ENCODE results near the gene SNX12. TPM values are rescaled to one million over a fixed set of nuclear protein-coding genes. Genes with fewer than 3 reads are reported as not detected.

The SNX12 gene
- 54.7 TPM for total RNA-seq (ENCODE audit: insufficient read depth, low replicate concordance)

- DNase-seq (ENCODE audit: low spot score): peak; percentile 96
These were observed at the start of gene SNX12 for GRCh38 chrX:71068044-71068918. TSS of gene SNX12 (minus strand) at chrX:71068334. CDS start at chrX:71068306, 28 bp downstream.

- no peak for DNase-seq (ENCODE audit: low spot score)
These were observed 49.2 kb upstream of the SNX12 start for GRCh38 chrX:71117358-71117757.

DNA sequence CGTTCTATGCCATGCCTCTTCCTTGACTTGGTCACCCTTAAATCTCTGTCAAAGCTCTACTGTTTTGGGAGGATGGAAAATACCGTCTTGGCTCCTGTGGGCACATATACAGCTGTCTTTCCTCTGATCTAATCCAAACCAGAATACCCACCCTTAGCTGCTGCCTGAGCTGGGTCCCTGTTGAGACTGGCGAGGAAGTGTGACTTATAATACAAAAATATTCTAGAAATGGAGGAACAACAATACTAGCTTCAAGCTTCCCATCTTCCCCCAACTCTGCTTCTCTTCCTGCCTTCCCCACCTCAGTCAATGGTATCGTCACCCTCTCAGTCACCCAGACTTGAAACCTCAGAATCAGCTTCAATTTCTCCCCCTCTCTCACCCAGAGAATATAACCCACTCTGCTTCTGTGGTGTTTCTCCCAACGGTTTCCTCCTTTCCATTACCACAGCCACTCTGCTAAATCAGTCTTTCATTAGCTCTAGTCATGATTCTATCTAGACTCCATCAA is 43.8 kb upstream of the SNX12 start:
- DNase-seq (ENCODE audit: low spot score): no peak

DNA sequence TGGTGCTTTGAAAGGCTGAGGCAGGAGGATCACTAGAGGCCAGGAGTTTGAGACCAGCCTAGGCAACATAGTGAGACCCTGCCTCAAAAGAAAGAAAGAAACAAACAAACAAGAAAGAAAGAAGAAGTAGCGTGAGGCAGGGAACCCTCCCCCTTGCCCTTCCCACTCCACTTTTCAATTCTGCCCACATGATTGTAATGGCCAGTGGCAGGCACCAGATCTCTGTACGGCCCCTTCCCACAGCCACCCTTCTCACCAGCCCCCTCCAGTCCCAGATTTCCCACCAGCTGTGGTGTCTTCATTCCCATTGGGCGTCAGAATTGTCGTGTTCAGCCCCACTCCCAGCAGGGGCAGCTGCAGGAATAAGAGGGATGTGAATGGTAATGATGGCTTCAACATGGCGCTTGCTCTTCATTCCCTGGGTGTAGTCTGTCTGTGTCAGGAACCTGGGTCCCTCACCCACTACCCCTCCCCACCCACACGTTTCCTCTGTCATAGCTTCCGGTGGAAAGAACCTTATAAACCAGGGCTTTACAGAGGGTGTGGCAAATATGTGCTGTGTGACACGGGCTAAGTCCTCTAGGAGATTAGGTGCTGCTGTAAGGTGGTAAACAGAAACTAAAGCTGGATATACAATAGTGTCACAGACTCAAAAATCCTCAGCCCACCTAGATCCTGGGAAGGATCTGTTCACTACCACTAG is 43.2 kb upstream of the SNX12 start, which contains the start of gene IL2RG:
Gene IL2RG (minus strand): TSS at position 437 of the 703 bp plus-strand sequence. CDS start 38 bp downstream, at position 399.
- DNase-seq (ENCODE audit: low spot score): no peak

- DNase-seq (ENCODE audit: low spot score): no peak
These were observed 40.9 kb upstream of the SNX12 start for GRCh38 chrX:71109051-71109450.

DNA sequence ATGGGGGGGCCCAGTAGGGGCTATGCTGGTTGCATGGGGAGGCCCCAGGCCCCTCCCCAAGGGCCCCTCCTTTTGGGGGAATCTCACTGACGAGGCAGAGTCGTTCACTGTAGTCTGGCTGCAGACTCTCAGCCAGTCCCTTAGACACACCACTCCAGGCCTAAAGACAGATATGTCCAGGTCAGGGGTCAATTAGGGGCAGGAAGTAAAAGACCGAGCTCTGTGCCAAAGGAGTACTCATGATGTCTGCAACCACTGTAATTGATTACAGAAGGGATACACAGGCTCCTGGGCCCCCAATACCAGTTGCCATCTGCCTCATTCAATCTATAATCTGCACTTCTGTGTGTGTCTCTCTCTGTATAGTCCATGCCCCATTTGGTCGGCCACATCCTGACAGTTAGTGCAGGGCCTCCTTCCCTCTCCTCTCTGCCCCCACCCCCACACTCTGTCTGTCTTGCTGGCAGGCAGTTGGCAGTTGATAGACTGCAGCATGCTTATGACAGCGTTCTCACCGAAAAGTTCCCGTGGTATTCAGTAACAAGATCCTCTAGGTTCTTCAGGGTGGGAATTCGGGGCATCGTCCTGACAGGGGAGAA is 39.7 kb upstream of the SNX12 start:
- peak; percentile 17 for DNase-seq (ENCODE audit: low spot score)

GRCh38 chrX:71107245-71107644 is 39.1 kb upstream of the SNX12 start:
- no peak for DNase-seq (ENCODE audit: low spot score)

GRCh38 chrX:71106427-71106826 is 38.3 kb upstream of the SNX12 start, which contains the start of gene CXorf65:
TSS of gene CXorf65 (minus strand) at chrX:71106740. CDS start at chrX:71106556, 184 bp downstream.
- DNase-seq (ENCODE audit: low spot score): no peak

DNA sequence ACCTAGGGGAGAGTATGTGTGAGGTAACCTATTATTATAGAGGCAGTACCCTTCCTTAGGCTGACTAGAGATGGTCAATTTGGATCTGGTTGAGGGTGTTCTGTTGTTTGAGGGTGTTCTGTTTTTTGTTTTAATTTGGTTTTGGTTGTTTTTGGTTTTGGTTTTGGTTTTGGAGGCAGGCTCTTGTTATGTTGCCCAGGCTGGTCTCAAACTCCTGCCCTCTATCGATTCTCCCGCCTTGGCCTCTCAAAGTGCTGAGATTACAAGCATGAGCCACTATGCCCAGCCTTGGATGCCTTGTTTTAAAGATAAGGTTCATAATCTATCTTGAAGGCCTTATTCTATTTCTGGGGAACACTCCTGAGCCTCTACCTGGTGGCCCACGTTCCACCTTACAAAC is 37.5 kb upstream of the SNX12 start:
- no peak for DNase-seq (ENCODE audit: low spot score)

GRCh38 chrX:71103110-71103983 is 35.2 kb upstream of the SNX12 start:
- DNase-seq (ENCODE audit: low spot score): peak; percentile 27

DNA sequence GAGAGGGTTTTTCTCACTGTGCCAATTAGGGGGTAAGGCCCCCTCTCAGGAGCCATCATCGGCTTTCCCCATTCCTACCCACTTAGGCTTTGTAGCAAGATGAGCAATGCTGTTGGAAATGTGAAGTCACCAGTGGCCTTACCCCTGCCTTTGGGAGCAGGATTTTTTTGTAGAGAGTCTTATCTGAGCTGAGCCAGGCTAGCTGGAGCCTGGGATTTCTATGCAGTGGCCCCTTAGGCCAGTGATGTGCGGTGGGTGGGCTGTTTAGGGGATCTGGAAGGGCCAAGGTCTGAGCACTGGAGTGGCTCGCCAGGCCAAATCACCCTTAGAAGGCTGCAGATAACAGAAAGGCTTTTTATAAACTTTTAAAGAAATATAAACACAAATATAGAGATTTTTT is 34.2 kb upstream of the SNX12 start:
- peak; percentile 15 for DNase-seq (ENCODE audit: low spot score)

DNA sequence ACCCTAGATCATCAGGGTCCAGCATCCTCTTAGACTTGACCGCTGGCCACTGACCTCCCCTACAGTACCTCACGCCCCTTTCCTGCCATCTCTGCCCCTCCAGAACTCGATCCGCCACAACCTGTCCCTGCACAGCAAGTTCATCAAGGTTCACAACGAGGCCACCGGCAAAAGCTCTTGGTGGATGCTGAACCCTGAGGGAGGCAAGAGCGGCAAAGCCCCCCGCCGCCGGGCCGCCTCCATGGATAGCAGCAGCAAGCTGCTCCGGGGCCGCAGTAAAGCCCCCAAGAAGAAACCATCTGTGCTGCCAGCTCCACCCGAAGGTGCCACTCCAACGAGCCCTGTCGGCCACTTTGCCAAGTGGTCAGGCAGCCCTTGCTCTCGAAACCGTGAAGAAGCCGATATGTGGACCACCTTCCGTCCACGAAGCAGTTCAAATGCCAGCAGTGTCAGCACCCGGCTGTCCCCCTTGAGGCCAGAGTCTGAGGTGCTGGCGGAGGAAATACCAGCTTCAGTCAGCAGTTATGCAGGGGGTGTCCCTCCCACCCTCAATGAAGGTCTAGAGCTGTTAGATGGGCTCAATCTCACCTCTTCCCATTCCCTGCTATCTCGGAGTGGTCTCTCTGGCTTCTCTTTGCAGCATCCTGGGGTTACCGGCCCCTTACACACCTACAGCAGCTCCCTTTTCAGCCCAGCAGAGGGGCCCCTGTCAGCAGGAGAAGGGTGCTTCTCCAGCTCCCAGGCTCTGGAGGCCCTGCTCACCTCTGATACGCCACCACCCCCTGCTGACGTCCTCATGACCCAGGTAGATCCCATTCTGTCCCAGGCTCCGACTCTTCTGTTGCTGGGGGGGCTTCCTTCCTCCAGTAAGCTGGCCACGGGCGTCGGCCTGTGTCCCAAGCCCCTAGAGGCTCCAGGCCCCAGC is 32.7 kb upstream of the SNX12 start:
- no peak for DNase-seq (ENCODE audit: low spot score)

- no peak for DNase-seq (ENCODE audit: low spot score)
These were observed 31.6 kb upstream of the SNX12 start for GRCh38 chrX:71099736-71100135.

DNA sequence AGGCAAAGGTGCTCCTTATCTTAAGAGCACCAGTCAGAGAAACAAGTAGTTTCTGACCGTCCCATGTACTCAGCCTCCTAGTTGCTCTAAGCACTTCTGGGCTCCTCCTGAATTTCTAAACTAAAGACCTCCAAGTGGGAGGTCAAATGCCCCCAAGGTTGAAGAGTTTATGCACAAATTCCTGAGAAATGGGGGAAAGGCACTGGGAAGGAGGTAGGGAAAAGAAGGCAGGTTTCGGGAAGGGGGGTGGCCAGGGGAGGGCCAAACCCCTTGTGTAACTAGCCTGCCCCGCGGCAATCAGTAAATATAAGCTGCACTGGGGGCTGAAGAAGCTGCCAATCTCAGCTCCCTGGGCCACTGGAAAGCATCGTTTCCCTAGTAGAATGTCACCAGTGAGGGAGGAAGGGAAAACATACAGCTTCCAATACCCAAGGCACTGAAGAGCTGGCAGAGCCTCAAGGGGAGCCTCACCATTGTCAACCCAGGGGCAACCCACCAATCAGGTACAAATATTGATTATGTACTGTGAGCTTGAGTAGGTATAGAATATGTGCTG is 30.9 kb upstream of the SNX12 start:
- no peak for DNase-seq (ENCODE audit: low spot score)

- DNase-seq (ENCODE audit: low spot score): no peak
These were observed 30.2 kb upstream of the SNX12 start for GRCh38 chrX:71098302-71098701.

DNA sequence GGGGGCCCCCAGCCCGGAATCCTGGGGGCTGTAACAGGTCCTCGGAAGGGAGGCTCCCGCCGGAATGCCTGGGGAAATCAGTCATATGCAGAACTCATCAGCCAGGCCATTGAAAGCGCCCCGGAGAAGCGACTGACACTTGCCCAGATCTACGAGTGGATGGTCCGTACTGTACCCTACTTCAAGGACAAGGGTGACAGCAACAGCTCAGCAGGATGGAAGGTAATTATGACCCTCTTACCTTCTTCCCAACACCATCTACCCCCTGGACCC is 28.6 kb upstream of the SNX12 start:
- DNase-seq (ENCODE audit: low spot score): no peak

DNA sequence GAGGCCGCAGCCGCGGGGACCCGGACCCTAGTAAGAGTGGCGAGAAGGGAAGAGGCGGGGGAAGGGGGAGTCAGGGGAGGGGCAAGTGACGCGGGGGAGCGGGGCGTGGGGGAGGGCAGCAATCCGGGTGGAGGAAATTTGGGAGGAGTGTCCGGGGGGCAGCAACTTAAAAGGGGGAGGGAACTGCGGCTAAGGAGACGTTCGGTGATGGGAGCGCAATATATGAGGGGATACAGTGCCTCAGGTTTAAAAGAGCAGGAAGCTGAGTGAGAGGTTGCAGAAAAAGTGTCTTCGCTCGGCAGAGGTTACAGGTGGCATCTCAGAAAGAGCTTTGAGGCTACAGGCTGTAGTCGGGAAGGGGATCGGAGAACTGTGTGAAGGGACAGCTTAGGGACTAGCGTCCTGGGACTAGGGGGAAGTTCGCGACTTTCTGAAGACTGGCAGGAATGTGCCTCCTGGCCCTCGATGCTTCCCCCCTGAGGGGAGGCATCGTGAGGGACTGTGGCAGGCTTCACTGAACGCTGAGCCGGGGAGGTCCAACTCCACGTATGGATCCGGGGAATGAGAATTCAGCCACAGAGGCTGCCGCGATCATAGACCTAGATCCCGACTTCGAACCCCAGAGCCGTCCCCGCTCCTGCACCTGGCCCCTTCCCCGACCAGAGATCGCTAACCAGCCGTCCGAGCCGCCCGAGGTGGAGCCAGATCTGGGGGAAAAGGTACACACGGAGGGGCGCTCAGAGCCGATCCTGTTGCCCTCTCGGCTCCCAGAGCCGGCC is 28.0 kb upstream of the SNX12 start:
- peak; percentile 59 for DNase-seq (ENCODE audit: low spot score)

DNA sequence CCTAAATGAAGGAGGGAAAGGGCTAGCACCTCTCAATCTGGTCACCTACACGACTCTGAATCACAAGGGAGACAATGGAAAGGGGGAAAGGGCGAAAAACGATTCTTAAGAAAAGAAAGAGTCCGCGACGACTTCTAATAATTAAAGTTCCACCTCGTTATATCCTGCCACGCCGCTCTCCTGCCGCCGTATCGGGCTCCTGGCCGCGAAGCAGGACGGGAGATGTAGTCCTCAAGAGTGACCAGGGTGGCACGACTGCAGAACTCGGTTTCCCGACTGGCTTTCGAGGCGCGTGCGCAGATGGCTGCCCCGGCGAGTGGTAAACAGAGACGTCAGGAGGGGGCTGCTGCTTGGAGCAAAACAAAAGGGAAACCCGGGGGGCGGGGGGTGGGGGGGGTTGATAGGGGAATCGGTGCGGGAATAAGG is 27.4 kb upstream of the SNX12 start, which contains the start of gene FOXO4:
Gene FOXO4 (plus strand): TSS at position 297 of the 426 bp plus-strand sequence. CDS start 678 bp downstream, outside the sequence.
- DNase-seq (ENCODE audit: low spot score): peak; percentile 93

- DNase-seq (ENCODE audit: low spot score): no peak
These were observed 26.9 kb upstream of the SNX12 start for GRCh38 chrX:71095033-71095432.

Measured in umbilical cord (tissue), 2 donors.